ENCODE measurements around the gene GSTM3.

GSTM3 gene

DNA sequence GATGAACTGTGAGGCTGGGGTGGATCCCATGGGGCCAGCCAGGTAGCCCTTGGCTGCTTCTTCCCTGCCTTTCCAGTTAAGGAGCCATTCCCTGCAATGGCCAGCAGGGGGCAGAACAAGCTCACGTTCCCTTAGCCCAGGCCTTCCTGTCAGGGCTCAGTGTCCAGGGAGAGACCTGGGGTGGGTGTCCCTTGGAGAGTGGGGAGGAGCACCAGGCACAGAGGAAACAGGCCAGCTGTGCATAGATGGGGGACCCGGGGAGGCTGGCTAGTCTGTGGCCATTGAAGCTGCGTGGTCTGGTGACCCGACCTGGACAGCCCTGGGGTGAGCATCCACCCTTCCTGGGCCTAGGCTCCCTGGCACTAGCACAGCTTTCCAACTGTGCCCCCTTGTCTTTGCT, 36.1 kb upstream of the GSTM3 start:
- no peak overlapping the region for H3K27ac ChIP-seq (ENCODE audit: extremely low read depth, low read depth, low read length)
- H3K4me1 ChIP-seq (ENCODE audit: control insufficient read depth, insufficient read depth, low read length), result no peaks in the 10 kb centered on the region
- no peaks in the 10 kb centered on the region for H3K36me3 ChIP-seq (ENCODE audit: control insufficient read depth in 2 of 2, insufficient read depth in 1 of 2, low read length in 2 of 2)
- ChIA-PET CTCF (interaction anchor here (0.6 to 17.6 kb wide), 37 partner anchors 12 to 609 kb away, joined by 3 to 522 read pairs (median 4); partner anchors contain the start of genes AHCYL1 and GNAI3), POLR2A (interaction anchor here (0.6 to 3.2 kb wide), 5 partner anchors 145 to 258 kb away, joined by 3 to 22 read pairs (median 5); partner anchors contain the start of genes AHCYL1, GNAI3 and STRIP1)
- H3K4me3 ChIP-seq (ENCODE audit: low read depth, low read length), result no peak overlapping the region
- no peaks in the 10 kb centered on the region for H3K9me3 ChIP-seq (ENCODE audit: control insufficient read depth, insufficient read depth, low read depth, low read length)
- TF ChIP-seq, protein P1, sequence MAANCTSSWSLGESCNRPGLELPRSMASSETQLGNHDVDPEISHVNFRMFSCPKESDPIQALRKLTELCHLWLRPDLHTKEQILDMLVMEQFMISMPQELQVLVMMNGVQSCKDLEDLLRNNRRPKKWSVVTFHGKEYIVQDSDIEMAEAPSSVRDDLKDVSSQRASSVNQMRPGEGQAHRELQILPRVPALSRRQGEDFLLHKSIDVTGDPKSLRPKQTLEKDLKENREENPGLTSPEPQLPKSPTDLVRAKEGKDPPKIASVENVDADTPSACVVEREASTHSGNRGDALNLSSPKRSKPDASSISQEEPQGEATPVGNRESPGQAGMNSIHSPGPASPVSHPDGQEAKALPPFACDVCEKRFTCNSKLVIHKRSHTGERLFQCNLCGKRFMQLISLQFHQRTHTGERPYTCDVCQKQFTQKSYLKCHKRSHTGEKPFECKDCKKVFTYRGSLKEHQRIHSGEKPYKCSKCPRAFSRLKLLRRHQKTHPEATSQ (tag by site-specific recombination; IDR thresholded peaks at IDR 0.05), result no peak
- TF ChIP-seq ZBTB8A (tag by site-specific recombination; IDR thresholded peaks at IDR 0.05) (no peak), ZNF670 (tag by site-specific recombination; IDR thresholded peaks at IDR 0.05; ENCODE audit: low read depth) (no peak), ZNF521 (tag by site-specific recombination; IDR thresholded peaks at IDR 0.05) (no peak), HOXC10 (CRISPR knock-in tag; IDR thresholded peaks at IDR 0.05) (no peak), ZNF140 (tag by site-specific recombination; IDR thresholded peaks at IDR 0.05) (no peak), KLF1 (tag by site-specific recombination; IDR thresholded peaks at IDR 0.05) (no peak), ZNF558 (tag by site-specific recombination; IDR thresholded peaks at IDR 0.05) (no peak), ZNF248 (tag by site-specific recombination; IDR thresholded peaks at IDR 0.05) (no peak), ZFP3 (tag by site-specific recombination; IDR thresholded peaks at IDR 0.05; ENCODE audit: low read depth) (no peak), ZXDB (tag by site-specific recombination; IDR thresholded peaks at IDR 0.05) (no peak), ZNF548 (tag by site-specific recombination; IDR thresholded peaks at IDR 0.05) (no peak), ZNF791 (tag by site-specific recombination; IDR thresholded peaks at IDR 0.05) (no peak), ZFHX2 (tag by site-specific recombination; conservative IDR thresholded peaks at IDR 0.05) (no peak), ZNF473 (tag by site-specific recombination; IDR thresholded peaks at IDR 0.05) (no peak), GLIS2 (tag by site-specific recombination; IDR thresholded peaks at IDR 0.05) (peak; percentile 67), ZNF112 (tag by site-specific recombination; IDR thresholded peaks at IDR 0.05) (no peak), TRIM28 (IDR thresholded peaks at IDR 0.05; ENCODE audit: borderline replicate concordance, low read length) (no peak), ZNF354C (tag by site-specific recombination; IDR thresholded peaks at IDR 0.05; ENCODE audit: borderline replicate concordance, low read depth) (no peak), ZNF211 (tag by site-specific recombination; IDR thresholded peaks at IDR 0.05; ENCODE audit: low read depth) (no peak), MZF1 (tag by site-specific recombination; IDR thresholded peaks at IDR 0.05; ENCODE audit: borderline replicate concordance) (no peak)
- TF ChIP-seq, protein P2, sequence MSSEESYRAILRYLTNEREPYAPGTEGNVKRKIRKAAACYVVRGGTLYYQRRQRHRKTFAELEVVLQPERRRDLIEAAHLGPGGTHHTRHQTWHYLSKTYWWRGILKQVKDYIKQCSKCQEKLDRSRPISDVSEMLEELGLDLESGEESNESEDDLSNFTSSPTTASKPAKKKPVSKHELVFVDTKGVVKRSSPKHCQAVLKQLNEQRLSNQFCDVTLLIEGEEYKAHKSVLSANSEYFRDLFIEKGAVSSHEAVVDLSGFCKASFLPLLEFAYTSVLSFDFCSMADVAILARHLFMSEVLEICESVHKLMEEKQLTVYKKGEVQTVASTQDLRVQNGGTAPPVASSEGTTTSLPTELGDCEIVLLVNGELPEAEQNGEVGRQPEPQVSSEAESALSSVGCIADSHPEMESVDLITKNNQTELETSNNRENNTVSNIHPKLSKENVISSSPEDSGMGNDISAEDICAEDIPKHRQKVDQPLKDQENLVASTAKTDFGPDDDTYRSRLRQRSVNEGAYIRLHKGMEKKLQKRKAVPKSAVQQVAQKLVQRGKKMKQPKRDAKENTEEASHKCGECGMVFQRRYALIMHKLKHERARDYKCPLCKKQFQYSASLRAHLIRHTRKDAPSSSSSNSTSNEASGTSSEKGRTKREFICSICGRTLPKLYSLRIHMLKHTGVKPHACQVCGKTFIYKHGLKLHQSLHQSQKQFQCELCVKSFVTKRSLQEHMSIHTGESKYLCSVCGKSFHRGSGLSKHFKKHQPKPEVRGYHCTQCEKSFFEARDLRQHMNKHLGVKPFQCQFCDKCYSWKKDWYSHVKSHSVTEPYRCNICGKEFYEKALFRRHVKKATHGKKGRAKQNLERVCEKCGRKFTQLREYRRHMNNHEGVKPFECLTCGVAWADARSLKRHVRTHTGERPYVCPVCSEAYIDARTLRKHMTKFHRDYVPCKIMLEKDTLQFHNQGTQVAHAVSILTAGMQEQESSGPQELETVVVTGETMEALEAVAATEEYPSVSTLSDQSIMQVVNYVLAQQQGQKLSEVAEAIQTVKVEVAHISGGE (tag by site-specific recombination; conservative IDR thresholded peaks at IDR 0.05; ENCODE audit: low read depth), result no peak
- TF ChIP-seq, protein P3, sequence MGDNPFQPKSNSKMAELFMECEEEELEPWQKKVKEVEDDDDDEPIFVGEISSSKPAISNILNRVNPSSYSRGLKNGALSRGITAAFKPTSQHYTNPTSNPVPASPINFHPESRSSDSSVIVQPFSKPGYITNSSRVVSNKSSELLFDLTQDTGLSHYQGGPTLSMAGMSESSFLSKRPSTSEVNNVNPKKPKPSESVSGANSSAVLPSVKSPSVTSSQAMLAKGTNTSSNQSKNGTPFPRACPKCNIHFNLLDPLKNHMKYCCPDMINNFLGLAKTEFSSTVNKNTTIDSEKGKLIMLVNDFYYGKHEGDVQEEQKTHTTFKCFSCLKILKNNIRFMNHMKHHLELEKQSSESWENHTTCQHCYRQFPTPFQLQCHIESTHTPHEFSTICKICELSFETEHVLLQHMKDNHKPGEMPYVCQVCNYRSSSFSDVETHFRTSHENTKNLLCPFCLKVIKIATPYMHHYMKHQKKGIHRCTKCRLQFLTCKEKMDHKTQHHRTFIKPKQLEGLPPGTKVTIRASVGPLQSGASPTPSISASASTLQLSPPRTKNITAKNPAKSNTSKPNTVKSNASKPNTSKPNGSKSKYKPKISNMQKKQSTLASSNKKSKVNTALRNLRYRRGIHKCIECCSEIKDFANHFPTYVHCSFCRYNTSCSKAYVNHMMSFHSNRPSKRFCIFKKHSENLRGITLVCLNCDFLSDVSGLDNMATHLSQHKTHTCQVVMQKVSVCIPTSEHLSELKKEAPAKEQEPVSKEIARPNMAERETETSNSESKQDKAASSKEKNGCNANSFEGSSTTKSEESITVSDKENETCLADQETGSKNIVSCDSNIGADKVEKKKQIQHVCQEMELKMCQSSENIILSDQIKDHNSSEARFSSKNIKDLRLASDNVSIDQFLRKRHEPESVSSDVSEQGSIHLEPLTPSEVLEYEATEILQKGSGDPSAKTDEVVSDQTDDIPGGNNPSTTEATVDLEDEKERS (tag by site-specific recombination; IDR thresholded peaks at IDR 0.05), result no peak
- TF ChIP-seq, protein P4, sequence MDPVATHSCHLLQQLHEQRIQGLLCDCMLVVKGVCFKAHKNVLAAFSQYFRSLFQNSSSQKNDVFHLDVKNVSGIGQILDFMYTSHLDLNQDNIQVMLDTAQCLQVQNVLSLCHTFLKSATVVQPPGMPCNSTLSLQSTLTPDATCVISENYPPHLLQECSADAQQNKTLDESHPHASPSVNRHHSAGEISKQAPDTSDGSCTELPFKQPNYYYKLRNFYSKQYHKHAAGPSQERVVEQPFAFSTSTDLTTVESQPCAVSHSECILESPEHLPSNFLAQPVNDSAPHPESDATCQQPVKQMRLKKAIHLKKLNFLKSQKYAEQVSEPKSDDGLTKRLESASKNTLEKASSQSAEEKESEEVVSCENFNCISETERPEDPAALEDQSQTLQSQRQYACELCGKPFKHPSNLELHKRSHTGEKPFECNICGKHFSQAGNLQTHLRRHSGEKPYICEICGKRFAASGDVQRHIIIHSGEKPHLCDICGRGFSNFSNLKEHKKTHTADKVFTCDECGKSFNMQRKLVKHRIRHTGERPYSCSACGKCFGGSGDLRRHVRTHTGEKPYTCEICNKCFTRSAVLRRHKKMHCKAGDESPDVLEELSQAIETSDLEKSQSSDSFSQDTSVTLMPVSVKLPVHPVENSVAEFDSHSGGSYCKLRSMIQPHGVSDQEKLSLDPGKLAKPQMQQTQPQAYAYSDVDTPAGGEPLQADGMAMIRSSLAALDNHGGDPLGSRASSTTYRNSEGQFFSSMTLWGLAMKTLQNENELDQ (tag by site-specific recombination; IDR thresholded peaks at IDR 0.05; ENCODE audit: low read depth), result no peak
- TF ChIP-seq, protein P5, sequence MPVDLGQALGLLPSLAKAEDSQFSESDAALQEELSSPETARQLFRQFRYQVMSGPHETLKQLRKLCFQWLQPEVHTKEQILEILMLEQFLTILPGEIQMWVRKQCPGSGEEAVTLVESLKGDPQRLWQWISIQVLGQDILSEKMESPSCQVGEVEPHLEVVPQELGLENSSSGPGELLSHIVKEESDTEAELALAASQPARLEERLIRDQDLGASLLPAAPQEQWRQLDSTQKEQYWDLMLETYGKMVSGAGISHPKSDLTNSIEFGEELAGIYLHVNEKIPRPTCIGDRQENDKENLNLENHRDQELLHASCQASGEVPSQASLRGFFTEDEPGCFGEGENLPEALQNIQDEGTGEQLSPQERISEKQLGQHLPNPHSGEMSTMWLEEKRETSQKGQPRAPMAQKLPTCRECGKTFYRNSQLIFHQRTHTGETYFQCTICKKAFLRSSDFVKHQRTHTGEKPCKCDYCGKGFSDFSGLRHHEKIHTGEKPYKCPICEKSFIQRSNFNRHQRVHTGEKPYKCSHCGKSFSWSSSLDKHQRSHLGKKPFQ (tag by site-specific recombination; IDR thresholded peaks at IDR 0.05), result no peak

Data from HEK293 (cell line).